NT2/D1 (cell line): ENCODE results near the gene C2CD2L.

Experiments
- DNase-seq: peaks from one replicate; pipeline ENCODE4 v3.0.0-alpha.2; 2011; ENCODE audit warnings: low read depth, low spot score
- H3K27me3 ChIP-seq: 2 replicates; pipeline ENCODE4 v1.6.0; 2011; ENCODE audit warnings: mild to moderate bottlenecking; ENCODE audit not compliant: insufficient read length, insufficient read depth
- H3K36me3 ChIP-seq: 2 replicates; pipeline ENCODE4 v1.6.1; 2011; ENCODE audit warnings: mild to moderate bottlenecking, low read length, mixed read lengths; ENCODE audit not compliant: insufficient read depth, insufficient read length
- H3K4me1 ChIP-seq: 2 replicates; pipeline ENCODE4 v1.5.1; 2011; ENCODE audit not compliant: insufficient read depth, insufficient read length
- H3K4me3 ChIP-seq: 2 replicates; pipeline ENCODE4 v1.5.1; 2011; ENCODE audit warnings: low read depth; ENCODE audit not compliant: insufficient read length
- H3K9ac ChIP-seq: 2 replicates; pipeline ENCODE4 v1.6.0; 2011; ENCODE audit warnings: low read depth; ENCODE audit not compliant: insufficient read length
- H3K9me3 ChIP-seq: 2 replicates; pipeline ENCODE4 v1.5.1; 2011; ENCODE audit warnings: mild to moderate bottlenecking, low read length; ENCODE audit not compliant: insufficient read depth
- SUZ12 ChIP-seq: IDR thresholded peaks from 2 replicates; pipeline ENCODE4 v1.6.1; 2011; ENCODE audit not compliant: insufficient read length, insufficient read depth; ENCODE audit errors: extremely low read depth
- YY1 ChIP-seq: IDR thresholded peaks from 2 replicates; pipeline ENCODE4 v1.6.1; 2011; ENCODE audit not compliant: insufficient read length, insufficient read depth
- ZNF274 ChIP-seq: IDR thresholded peaks from 2 replicates; pipeline ENCODE4 v1.6.1; 2011; ENCODE audit warnings: mild to moderate bottlenecking, low read depth, low read length

C2CD2L gene

DNA sequence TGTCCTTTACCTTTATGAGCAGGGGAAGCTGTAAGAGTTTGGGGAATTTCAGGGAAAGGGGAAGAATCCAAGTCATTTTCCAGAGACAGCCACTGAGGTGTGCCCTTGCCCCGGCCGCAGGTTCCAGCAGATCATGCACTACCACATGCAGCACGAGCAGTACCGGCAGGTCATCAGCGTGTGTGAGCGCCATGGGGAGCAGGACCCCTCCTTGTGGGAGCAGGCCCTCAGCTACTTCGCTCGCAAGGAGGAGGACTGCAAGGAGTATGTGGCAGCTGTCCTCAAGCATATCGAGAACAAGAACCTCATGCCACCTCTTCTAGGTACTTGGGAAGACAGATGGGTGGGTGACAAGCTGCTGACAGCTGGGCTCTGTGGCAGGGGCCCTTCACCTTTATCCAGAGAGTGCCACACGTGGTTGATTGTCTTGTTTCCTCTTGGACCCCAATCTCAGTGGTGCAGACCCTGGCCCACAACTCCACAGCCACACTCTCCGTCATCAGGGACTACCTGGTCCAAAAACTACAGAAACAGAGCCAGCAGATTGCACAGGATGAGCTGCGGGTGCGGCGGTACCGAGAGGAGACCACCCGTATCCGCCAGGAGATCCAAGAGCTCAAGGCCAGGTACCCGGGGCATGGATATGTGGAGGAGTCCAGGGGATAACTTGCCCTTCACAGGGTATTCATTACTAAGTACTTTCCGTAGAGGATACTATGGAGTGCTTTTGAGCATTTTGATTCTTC lies 28.3 kb upstream of the C2CD2L start:
- TF ChIP-seq ZNF274 = no peak
- TF ChIP-seq YY1 = no peak
- no peak for TF ChIP-seq SUZ12
- no peaks in the 10 kb centered on the region for H3K9me3 ChIP-seq
- peaks cover 52% of the 10 kb centered on the region for H3K36me3 ChIP-seq
- no peaks in the 10 kb centered on the region for H3K4me1 ChIP-seq
- H3K4me3 ChIP-seq = no peak overlapping the region
- no peak for DNase-seq
- H3K27me3 ChIP-seq = no peaks in the 10 kb centered on the region
- no peak overlapping the region for H3K9ac ChIP-seq

- no peaks in the 10 kb centered on the region for H3K4me1 ChIP-seq
- no peak overlapping the region for H3K4me3 ChIP-seq
- peaks cover 47% of the 10 kb centered on the region for H3K36me3 ChIP-seq
- DNase-seq = no peak
- no peak for TF ChIP-seq YY1
- no peak for TF ChIP-seq SUZ12
- no peak for TF ChIP-seq ZNF274
- H3K27me3 ChIP-seq = no peaks in the 10 kb centered on the region
- H3K9me3 ChIP-seq = no peaks in the 10 kb centered on the region
- H3K9ac ChIP-seq = no peak overlapping the region
Observed at GRCh38 chr11:119081682-119082260, 25.4 kb upstream of the C2CD2L start.

DNA sequence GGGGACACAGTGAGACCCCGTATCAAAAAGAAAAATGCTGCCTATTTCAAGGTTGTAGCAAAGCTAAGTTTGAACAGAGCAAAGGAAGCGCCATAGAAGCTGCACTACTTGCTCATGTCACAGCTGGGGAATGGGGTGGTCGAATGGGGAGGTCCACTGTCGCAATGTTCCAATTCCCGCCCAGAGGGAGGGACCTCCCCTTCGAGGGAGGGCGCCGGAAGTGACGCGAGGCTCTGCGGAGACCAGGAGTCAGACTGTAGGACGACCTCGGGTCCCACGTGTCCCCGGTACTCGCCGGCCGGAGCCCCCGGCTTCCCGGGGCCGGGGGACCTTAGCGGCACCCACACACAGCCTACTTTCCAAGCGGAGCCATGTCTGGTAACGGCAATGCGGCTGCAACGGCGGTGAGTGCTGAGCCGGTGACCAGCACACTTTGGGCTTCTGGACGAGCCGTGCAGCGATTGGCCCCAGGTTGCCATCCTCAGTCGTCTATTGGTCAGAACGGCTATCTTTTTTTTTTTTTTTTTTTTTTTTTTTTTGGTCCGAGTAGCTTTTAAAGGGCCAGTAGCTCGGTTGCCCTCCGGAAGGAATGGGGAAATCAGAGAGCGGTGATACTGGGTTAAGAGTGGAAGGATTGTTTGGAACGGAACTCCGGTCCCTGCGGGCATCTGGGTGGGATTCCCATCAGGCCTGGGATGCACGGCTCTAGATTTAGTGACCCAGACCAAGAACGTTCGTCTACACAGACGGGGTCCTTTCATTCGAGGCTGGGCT lies 22.3 kb upstream of the C2CD2L start, which contains the start of gene HMBS:
TSS of gene HMBS (plus strand) at position 219 of the 774 bp plus-strand sequence. CDS start at position 372, 153 bp downstream.
- peak; percentile 90 for DNase-seq
- Histone ChIP-seq H3K4me3 (peak within 1 kb of the TSS; percentile 79), H3K9ac (peak within 1 kb of the TSS; percentile 87), H3K9me3 (no peaks in the 10 kb centered on the region), H3K36me3 (peaks cover 46% of the 10 kb centered on the region), H3K27me3 (no peaks in the 10 kb centered on the region), H3K4me1 (no peaks in the 10 kb centered on the region)
- no peak for TF ChIP-seq ZNF274
- TF ChIP-seq YY1 = no peak

GRCh38 chr11:119085437-119085847 lies 21.7 kb upstream of the C2CD2L start:
- Histone ChIP-seq H3K4me3 (peak overlapping the region; percentile 79), H3K9ac (peak overlapping the region; percentile 87), H3K9me3 (no peaks in the 10 kb centered on the region), H3K36me3 (peaks cover 51% of the 10 kb centered on the region), H3K4me1 (no peaks in the 10 kb centered on the region), H3K27me3 (no peaks in the 10 kb centered on the region)
- no peak for TF ChIP-seq ZNF274
- TF ChIP-seq SUZ12 = no peak
- no peak for TF ChIP-seq YY1
- no peak for DNase-seq

GRCh38 chr11:119087123-119087522 lies 20.0 kb upstream of the C2CD2L start:
- Histone ChIP-seq H3K4me1 (no peaks in the 10 kb centered on the region), H3K9me3 (no peaks in the 10 kb centered on the region), H3K27me3 (no peaks in the 10 kb centered on the region), H3K36me3 (peaks cover 46% of the 10 kb centered on the region), H3K4me3 (no peak overlapping the region), H3K9ac (no peak overlapping the region)
- DNase-seq = no peak
- TF ChIP-seq SUZ12 (no peak), YY1 (no peak), ZNF274 (no peak)

DNA sequence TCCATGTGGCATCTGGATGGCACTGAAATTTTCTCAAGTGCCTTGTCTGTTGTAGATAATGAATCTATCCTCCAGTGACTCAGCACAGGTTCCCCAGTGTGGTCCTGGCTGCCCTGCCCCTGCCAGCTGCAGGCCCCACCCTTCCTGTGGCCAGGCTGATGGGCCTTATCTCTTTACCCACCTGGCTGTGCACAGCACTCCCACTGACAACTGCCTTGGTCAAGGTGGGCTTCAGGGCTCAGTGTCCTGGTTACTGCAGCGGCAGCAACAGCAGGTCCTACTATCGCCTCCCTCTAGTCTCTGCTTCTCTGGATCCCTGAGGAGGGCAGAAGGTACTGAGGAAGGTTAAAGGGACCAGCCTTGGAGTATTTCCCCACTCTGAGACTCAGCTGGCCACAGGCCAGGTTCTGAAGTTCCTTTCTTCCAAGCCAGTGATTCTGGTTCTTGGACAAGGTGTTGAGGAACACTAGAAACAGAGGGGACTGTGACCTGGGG lies 19.4 kb upstream of the C2CD2L start:
- TF ChIP-seq YY1 = no peak
- H3K36me3 ChIP-seq = peaks cover 47% of the 10 kb centered on the region
- H3K27me3 ChIP-seq = no peaks in the 10 kb centered on the region
- no peak overlapping the region for H3K9ac ChIP-seq
- H3K4me3 ChIP-seq = no peak overlapping the region
- peaks cover 3% of the 10 kb centered on the region for H3K4me1 ChIP-seq
- DNase-seq = no peak
- no peaks in the 10 kb centered on the region for H3K9me3 ChIP-seq

DNA sequence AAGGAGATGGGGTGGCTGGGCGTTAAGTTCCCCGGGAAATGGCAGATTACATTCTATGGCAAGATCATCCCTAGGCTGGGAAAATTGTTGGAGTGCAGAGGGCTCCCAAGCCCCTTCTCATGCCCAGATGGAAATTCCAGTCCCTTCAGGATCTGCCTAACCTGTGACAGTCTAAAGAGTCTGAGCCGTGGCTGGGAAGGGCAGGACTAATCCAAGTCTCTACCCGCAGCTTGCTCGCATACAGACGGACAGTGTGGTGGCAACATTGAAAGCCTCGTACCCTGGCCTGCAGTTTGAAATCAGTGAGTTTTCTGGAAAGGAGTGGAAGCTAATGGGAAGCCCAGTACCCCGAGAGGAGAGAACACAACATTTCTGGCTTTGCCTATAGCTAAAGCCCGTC lies 18.7 kb upstream of the C2CD2L start:
- Histone ChIP-seq H3K27me3 (no peaks in the 10 kb centered on the region), H3K36me3 (peaks cover 53% of the 10 kb centered on the region), H3K4me3 (no peak overlapping the region), H3K9ac (no peak overlapping the region), H3K4me1 (peaks cover 3% of the 10 kb centered on the region), H3K9me3 (no peaks in the 10 kb centered on the region)
- DNase-seq = no peak
- TF ChIP-seq YY1 = no peak
- TF ChIP-seq SUZ12 = no peak
- no peak for TF ChIP-seq ZNF274
